ENCODE data around the gene CACNA1G.

The CACNA1G gene

GRCh38 chr17:50666316-50666715 lies 105.8 kb downstream of the CACNA1G start:
- Histone ChIP-seq H2AK5ac (ENCODE audit: low read depth, low read length) (no peak overlapping the region), H2BK15ac (ENCODE audit: low read length) (no peak overlapping the region), H3K27me3 (ENCODE audit: control insufficient read depth in 3 of 3, insufficient read depth in 3 of 3, low read depth in 1 of 3, low read length in 3 of 3) (peaks cover 0 to 10% (median 0%) of the 10 kb centered on the region in 3 experiments), H2BK120ac (ENCODE audit: low read depth, low read length) (no peak overlapping the region), H2BK12ac (ENCODE audit: low read length) (no peak overlapping the region), H3K14ac (ENCODE audit: low read length) (no peak overlapping the region), H4K91ac (ENCODE audit: low read depth, low read length, poor library complexity) (no peak overlapping the region), H3K27ac (replicated peaks; ENCODE audit: low read length) (no peak overlapping the region), H3K23ac (ENCODE audit: low read depth, low read length, poor library complexity) (no peak overlapping the region), H3K4ac (ENCODE audit: low read length) (no peak overlapping the region), H4K8ac (ENCODE audit: low read depth, low read length) (no peak overlapping the region), H3K4me1 (ENCODE audit: control insufficient read depth in 2 of 2, insufficient read depth in 1 of 2, low read depth in 1 of 2, low read length in 2 of 2) (peaks cover 5 to 17% of the 10 kb centered on the region in 2 donors), H3K4me3 (ENCODE audit: low read length in 2 of 2) (no peak overlapping the region), H3K18ac (ENCODE audit: low read length) (no peak overlapping the region), H3K79me1 (ENCODE audit: low read depth, low read length) (no peaks in the 10 kb centered on the region), H3K9me3 (replicated peaks in 1 of 2; ENCODE audit: control insufficient read depth in 2 of 2, insufficient read depth in 1 of 2, low read depth in 1 of 2, low read length in 2 of 2) (no peaks in the 10 kb centered on the region), H3K9ac (ENCODE audit: low read depth, low read length, poor library complexity) (no peak overlapping the region), H3K4me2 (ENCODE audit: insufficient read depth, low read length, poor library complexity, severe bottlenecking) (no peak overlapping the region), H2AFZ (ENCODE audit: low read length) (no peak overlapping the region), H2BK5ac (ENCODE audit: low read length) (no peak overlapping the region), H3K36me3 (replicated peaks in 1 of 2; ENCODE audit: control insufficient read depth in 2 of 2, insufficient read depth in 2 of 2, low read length in 2 of 2) (no peaks in the 10 kb centered on the region)
- WGBS, 2 donors (ENCODE audit: extremely low coverage in 2 of 2, insufficient read length in 2 of 2, insufficient replicate concordance in 1 of 2) = no CpG with 5 or more reads among the region's 8 CpGs
- DNase-seq (ENCODE audit: low spot score) = no peak

DNA sequence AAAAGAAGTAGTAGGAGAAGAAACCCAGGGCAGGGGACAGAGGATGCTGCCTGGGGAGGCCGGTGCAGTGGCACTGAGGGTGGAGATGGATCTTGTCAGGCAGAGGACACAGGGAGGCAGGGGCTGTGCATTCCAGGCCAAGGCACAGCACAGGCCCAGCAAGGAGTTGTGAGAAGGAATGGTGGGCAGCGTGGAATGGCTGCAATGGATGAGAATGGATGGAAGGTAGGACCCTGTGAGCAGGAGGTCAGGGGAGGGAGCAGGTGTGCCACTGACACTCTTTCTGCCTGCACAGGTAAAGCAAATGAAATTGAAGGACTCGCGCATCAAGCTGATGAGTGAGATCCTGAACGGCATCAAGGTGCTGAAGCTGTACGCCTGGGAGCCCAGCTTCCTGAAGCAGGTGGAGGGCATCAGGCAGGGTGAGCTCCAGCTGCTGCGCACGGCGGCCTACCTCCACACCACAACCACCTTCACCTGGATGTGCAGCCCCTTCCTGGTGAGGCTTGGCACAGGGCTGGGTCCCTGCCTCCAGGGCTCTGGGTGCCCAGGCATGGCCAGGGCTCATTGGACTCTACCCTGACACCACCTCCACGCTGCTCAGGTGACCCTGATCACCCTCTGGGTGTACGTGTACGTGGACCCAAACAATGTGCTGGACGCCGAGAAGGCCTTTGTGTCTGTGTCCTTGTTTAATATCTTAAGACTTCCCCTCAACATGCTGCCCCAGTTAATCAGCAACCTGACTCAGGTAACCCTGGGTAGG lies 106.9 kb downstream of the CACNA1G start:
- H3K4me3 ChIP-seq (ENCODE audit: low read length in 2 of 2) = no peak overlapping the region

GRCh38 chr17:50668025-50668837 lies 107.7 kb downstream of the CACNA1G start:
- Histone ChIP-seq H3K23ac (ENCODE audit: low read depth, low read length, poor library complexity) (peak overlapping the region; percentile 17), H3K36me3 (replicated peaks in 1 of 2; ENCODE audit: control insufficient read depth in 2 of 2, insufficient read depth in 2 of 2, low read length in 2 of 2) (no peaks in the 10 kb centered on the region), H3K18ac (ENCODE audit: low read length) (peak overlapping the region; percentile 60), H3K79me1 (ENCODE audit: low read depth, low read length) (no peaks in the 10 kb centered on the region), H3K4ac (ENCODE audit: low read length) (no peak overlapping the region), H2BK12ac (ENCODE audit: low read length) (no peak overlapping the region), H2BK15ac (ENCODE audit: low read length) (peak overlapping the region; percentile 54), H3K4me1 (ENCODE audit: control insufficient read depth in 2 of 2, insufficient read depth in 1 of 2, low read depth in 1 of 2, low read length in 2 of 2) (peaks cover 3 to 10% of the 10 kb centered on the region in 2 donors), H2AK5ac (ENCODE audit: low read depth, low read length) (peak overlapping the region; percentile 53), H3K4me3 (ENCODE audit: low read length in 2 of 2) (no peak overlapping the region), H4K8ac (ENCODE audit: low read depth, low read length) (no peak overlapping the region), H3K27ac (replicated peaks; ENCODE audit: low read length) (no peak overlapping the region), H3K4me2 (ENCODE audit: insufficient read depth, low read length, poor library complexity, severe bottlenecking) (no peak overlapping the region), H3K9ac (ENCODE audit: low read depth, low read length, poor library complexity) (no peak overlapping the region), H3K14ac (ENCODE audit: low read length) (peak overlapping the region; percentile 77), H3K27me3 (ENCODE audit: control insufficient read depth in 3 of 3, insufficient read depth in 3 of 3, low read depth in 1 of 3, low read length in 3 of 3) (peaks cover 0 to 15% (median 0%) of the 10 kb centered on the region in 3 experiments), H4K91ac (ENCODE audit: low read depth, low read length, poor library complexity) (no peak overlapping the region), H2BK120ac (ENCODE audit: low read depth, low read length) (no peak overlapping the region), H2AFZ (ENCODE audit: low read length) (peak overlapping the region; percentile 68), H3K9me3 (replicated peaks in 1 of 2; ENCODE audit: control insufficient read depth in 2 of 2, insufficient read depth in 1 of 2, low read depth in 1 of 2, low read length in 2 of 2) (no peaks in the 10 kb centered on the region), H2BK5ac (ENCODE audit: low read length) (no peak overlapping the region)
- DNase-seq (ENCODE audit: low spot score) = no peak
- no CpG with 5 or more reads among the region's 8 CpGs for WGBS, 2 donors (ENCODE audit: extremely low coverage in 2 of 2, insufficient read length in 2 of 2, insufficient replicate concordance in 1 of 2)

More for the DNA sequence above, 106.9 kb downstream of the CACNA1G start:
- Histone ChIP-seq H2BK15ac (ENCODE audit: low read length) (no peak overlapping the region), H3K79me1 (ENCODE audit: low read depth, low read length) (no peaks in the 10 kb centered on the region), H3K14ac (ENCODE audit: low read length) (no peak overlapping the region), H4K91ac (ENCODE audit: low read depth, low read length, poor library complexity) (peak overlapping the region; percentile 17), H3K27me3 (ENCODE audit: control insufficient read depth in 3 of 3, insufficient read depth in 3 of 3, low read depth in 1 of 3, low read length in 3 of 3) (peaks cover 0 to 10% (median 0%) of the 10 kb centered on the region in 3 experiments), H3K36me3 (replicated peaks in 1 of 2; ENCODE audit: control insufficient read depth in 2 of 2, insufficient read depth in 2 of 2, low read length in 2 of 2) (no peaks in the 10 kb centered on the region), H2AK5ac (ENCODE audit: low read depth, low read length) (peak overlapping the region; percentile 18), H2BK12ac (ENCODE audit: low read length) (no peak overlapping the region), H2BK5ac (ENCODE audit: low read length) (no peak overlapping the region), H3K23ac (ENCODE audit: low read depth, low read length, poor library complexity) (no peak overlapping the region), H3K4me1 (ENCODE audit: control insufficient read depth in 2 of 2, insufficient read depth in 1 of 2, low read depth in 1 of 2, low read length in 2 of 2) (peaks cover 3 to 11% of the 10 kb centered on the region in 2 donors), H3K27ac (replicated peaks; ENCODE audit: low read length) (no peak overlapping the region), H3K4ac (ENCODE audit: low read length) (no peak overlapping the region), H2AFZ (ENCODE audit: low read length) (no peak overlapping the region), H2BK120ac (ENCODE audit: low read depth, low read length) (no peak overlapping the region), H3K9ac (ENCODE audit: low read depth, low read length, poor library complexity) (peak overlapping the region; percentile 17), H3K18ac (ENCODE audit: low read length) (peak overlapping the region; percentile 42), H3K4me2 (ENCODE audit: insufficient read depth, low read length, poor library complexity, severe bottlenecking) (no peak overlapping the region), H3K9me3 (replicated peaks in 1 of 2; ENCODE audit: control insufficient read depth in 2 of 2, insufficient read depth in 1 of 2, low read depth in 1 of 2, low read length in 2 of 2) (no peaks in the 10 kb centered on the region), H4K8ac (ENCODE audit: low read depth, low read length) (no peak overlapping the region)
- no CpG with 5 or more reads among the region's 14 CpGs for WGBS, 2 donors (ENCODE audit: extremely low coverage in 2 of 2, insufficient read length in 2 of 2, insufficient replicate concordance in 1 of 2)
- no peak for DNase-seq (ENCODE audit: low spot score)

All from neuronal stem cell (in vitro differentiated cells).